Dermis blood vessel endothelial cell (primary cell): ENCODE results near the gene TCF7L2. TPM values are rescaled to one million over a fixed set of nuclear protein-coding genes. Genes with fewer than 3 reads are reported as not detected.
"Not testable (repeated sequence)": the region's sequence is repeated elsewhere in the genome, so short reads cannot be mapped to it uniquely, and the experiment has no call there.

Experiments used
- DNase-seq: peaks from one replicate; pipeline ENCODE4 v3.0.0; 2010
- total RNA-seq: library from RNA; depleted of rRNA; stranded (reverse); fragments of >200 nt; gene quantifications from 2 replicates; pipeline ENCODE4 v1.2.3, GENCODE V29; 2014

The TCF7L2 gene
- total RNA-seq, 1 donor from 2014 or later = 2.9 TPM

DNA sequence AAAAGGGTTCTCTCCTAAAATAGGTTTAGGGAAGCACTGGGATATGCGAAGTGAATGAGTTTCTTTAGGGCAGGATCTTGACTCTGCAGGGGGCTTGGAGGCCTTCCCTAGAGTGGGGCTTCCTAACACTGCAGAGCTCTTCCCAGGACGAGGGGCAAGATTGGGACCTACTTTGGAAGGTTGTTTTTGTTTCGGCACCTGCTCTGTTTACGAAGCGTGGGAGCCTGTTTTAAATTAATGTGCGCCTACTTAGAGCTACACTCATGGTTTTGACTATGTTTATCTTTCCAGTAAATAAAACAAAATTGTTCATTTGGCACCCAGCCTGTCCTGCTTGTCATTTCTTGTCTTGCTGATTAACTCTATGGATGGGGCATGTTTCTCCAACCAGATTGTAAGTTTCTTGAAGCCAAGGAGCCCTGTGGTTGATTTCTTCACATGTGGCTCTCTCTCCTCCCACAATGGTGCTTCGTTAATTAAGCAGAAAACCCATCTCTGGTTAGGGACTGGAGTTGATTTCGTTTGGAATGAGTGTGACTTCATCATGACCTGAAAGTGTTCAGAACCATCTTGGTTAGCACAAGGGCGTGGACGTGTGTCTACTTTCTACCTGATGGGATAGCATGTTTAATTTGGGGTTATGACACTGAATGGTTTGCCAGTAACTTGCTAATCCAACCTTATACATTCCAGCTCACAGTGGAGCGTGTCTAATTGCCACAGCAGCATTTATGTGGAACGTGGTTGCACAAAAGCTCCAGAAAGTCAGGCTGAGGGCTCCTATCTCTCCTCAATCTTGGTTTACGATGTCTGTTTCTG, 98.1 kb downstream of the TCF7L2 start:
- DNase-seq = no peak

DNA sequence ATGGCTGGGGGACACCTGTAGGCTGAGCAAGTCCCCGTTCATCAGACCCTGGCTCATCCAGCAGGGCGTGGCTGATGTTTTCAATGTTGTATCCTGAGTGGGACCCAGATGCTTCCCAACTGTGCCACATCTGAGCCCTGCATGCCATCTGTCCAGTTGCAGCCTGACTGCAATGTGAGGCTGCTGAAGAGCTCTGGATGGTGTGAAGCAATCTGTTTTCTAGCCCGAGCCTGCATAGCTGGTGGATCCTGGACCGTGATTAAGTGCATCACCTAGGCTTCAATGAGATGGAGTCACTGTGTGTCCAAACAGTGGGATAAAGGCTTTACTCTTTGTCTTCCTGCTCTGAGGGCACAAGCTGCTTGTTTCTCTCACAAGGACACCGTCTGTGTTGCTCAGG, 99.8 kb downstream of the TCF7L2 start:
- no peak for DNase-seq

DNA sequence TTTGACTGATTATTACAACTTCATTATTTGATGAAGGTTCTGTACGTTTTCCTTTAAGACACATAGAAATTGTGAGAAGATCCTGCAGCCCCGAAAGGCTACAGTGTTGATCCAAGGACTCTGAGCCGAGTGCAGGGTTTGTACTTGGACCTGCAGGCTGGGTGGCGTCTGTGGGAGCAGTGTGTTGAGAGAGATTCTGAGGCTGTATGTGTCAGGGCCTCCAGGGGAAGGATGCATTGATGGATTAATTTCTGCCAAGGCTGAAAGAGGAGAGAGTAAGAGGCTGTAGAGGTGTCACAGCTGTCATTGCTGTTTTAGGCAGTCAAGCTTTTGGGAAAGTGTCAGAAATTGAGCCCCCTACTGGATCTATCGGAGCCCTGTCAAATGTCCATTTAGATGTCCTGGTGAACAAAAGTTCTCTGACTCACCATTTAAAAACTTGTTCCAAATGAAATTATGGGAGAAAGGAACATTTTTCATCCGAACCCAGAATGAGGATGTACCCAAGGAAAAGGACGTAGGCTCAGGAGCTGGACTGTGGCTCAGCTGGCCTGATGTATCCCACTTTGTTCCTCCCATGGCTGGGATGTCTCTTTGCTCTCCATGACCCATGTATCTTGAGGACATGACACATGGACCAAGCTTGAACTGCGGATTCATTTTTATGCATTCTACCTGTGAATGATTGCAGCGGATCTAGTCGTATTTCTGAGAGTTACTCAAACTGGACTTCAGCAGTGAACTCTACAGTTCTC, 102.2 kb downstream of the TCF7L2 start:
- DNase-seq = peak; percentile 62

DNA sequence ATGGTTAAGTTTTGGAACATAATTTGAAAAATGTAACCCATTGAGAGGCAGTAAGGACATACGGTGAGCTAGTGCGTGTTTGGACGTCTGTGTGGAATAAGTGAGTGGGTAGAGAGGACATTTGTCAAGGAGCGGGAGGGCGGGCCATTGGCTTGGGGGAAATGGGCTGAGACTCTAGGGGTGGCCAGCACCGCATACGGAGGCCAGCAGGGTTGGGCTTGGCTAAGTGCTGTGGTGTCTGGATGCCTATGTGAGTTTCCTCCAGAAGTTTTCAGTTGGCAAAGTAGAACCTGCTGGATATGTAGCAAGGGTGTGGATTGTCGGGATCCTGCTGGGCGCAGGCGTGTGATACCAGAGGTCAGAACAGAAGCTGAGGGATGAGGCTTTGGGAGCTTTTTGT, 103.0 kb downstream of the TCF7L2 start:
- DNase-seq = no peak

DNA sequence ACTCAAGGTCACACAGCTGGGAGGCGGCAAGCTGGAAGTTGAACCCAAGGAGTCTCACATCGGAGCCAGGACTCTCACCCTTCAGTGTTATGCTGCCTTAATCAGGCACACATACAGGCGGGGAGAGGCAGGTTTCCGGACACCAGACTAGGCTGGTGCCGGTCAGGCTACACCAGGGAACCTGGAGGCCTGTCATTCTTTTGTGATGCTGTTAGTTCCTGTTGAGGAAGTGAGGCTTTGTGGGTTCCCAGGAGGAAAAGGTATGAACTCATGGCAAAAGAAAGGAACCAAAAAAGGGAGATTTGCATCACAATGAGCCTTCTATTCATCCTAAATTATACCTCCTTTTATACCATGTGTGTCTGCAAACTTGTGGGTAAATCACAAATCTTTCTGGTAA, 103.8 kb downstream of the TCF7L2 start:
- DNase-seq = peak; percentile 94

DNA sequence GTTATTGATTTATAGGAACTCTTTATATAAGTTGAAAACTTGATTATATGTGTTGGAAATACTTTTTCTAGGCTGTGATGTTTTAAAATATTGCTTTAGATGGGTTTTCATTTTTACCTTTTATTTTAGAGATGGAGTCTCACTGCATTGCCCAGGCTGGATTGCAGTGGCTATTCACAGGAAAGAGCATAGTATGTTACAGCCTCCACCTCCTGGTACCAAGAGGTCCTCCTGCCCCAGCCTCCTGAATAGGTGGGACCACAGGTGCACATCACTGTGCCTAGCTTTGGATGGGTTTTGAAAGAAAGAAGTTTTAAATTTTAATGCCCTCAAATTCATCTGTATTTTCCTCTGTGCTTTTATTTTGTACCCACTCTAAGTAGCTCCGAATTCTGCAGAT, 105.4 kb downstream of the TCF7L2 start:
- DNase-seq = no peak

DNA sequence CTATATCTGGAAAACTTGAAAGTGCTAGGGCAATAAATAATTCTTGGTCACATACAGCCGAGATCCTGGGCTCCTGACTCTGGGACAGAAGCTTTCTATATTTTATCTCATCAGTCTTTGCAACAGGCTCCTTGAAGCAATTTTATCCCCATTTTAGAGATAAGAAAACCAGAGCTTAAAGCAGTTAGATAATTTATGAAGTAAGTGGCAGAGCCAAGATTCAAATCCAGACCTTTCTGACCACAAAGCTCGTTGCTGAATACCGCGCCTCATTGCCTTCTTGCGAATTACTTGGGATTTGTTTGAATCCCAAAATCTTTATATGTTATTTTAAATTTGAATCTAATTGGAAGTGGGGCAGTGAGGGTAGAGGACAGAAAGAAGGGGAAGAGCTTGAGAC, 106.0 kb downstream of the TCF7L2 start:
- no peak for DNase-seq

DNA sequence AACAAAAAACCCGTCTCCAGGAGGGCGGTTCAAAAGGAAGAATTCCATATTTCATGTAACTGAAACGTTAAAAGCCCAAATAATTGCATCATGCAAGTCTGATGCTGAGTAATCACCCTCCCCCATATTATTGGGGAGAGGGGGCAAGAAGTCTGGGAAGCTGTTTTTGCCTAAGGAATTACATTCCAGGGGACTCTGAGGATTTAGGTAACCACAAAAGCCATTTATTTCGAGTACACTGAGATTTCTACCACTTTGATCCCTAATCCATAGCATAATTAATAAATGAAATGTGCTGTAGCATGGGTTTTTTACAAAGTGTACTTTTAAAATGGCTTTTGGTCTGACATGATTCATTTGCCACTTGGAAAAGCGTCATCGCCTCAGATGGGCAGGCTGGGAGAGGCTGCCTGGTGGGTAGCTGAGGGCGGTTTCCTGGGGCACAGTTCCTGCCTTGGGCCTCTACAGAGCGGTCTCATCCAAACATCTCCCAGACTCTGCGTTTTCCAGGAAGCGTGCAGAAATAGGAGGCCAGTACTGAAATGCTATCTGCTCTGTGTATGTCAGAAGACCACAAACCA, 106.5 kb downstream of the TCF7L2 start:
- DNase-seq = peak; percentile 58

DNA sequence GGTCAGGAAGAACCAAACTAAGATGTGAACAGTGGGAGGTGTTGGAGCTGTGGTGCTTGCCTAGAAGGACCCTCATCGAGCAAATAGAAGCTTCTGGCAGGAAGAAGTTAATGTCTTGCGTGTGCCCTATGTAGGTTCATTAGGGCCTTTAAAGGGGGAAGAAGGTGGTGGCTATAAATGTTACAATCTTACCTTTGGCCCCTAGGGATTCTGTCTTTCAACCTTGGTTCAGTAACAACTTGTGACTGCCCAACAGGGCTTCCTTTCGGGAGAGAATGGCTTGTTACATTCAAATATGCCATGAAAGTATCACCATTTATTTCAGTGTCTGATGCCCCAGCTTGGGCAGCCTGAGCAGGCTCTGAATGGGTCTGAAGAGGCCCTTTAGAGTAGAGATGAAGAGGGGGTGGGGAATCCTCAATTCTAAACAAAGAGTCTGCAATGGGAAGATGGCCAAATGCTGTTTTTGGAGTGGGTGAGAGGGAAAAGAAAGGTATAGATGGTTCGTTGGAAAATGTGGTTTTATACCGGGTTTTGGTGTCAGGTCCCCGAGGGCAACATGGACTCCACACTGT, 108.0 kb downstream of the TCF7L2 start:
- no peak for DNase-seq

DNA sequence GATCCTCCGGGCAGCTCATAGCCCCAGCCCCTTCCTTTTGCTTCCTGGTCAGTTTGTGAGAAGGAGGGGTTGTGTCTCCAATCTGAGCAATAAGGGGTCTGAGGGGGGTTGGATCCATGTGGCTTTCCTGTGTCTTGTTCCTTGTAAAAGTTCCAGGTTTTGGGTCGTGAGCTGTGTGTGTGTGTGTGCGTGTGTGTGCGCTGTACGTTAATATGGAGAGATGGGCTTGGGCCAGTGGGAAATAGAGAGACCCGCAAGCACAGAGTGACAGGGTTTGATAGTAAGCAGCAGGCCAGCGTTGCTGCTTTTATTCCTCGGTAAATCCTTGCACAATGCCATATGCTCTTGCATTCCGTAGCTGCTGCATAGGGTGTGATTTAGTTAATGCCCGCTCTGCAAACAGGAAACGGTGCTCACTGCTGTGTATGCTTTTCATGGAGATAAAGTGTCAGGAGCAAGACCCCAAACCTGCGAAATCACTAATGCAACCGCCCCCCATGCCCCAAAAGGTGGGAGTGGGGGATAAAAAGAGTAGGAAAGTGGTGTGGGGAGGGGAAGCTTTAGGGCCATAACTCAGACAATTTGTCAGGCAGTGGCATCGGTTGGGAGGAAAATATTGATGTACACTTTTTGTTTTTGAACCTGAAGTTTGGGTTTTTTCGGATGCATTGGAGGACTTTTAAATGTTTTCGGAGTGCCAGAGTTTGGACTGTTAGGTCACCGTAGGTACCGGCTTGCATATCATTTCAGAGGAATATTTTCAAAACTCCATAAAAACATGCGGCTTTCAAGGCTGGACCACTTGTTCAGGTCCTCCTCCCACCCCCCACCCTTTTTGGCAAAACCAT, 108.7 kb downstream of the TCF7L2 start:
- peak; percentile 53 for DNase-seq

DNA sequence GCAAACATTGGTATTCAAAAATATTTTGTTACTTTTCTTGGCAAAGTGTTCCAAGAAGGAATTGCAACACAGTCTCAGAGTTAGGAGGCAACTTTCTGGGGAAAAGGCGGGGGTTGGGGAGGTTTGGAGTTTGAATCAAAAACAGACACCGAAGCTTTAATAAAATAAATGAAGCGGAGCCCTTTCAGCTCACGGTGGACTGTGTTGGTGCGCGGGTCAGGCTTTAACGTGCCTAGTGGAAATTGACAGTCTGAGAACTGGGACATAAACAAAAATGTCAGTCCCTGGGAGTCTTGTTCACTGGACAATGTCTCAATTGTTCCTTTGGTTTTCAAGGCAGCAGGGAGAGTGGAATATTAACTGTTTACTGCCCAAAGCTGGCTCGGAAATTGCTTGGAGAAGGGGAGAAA, 109.3 kb downstream of the TCF7L2 start:
- peak; percentile 51 for DNase-seq

DNA sequence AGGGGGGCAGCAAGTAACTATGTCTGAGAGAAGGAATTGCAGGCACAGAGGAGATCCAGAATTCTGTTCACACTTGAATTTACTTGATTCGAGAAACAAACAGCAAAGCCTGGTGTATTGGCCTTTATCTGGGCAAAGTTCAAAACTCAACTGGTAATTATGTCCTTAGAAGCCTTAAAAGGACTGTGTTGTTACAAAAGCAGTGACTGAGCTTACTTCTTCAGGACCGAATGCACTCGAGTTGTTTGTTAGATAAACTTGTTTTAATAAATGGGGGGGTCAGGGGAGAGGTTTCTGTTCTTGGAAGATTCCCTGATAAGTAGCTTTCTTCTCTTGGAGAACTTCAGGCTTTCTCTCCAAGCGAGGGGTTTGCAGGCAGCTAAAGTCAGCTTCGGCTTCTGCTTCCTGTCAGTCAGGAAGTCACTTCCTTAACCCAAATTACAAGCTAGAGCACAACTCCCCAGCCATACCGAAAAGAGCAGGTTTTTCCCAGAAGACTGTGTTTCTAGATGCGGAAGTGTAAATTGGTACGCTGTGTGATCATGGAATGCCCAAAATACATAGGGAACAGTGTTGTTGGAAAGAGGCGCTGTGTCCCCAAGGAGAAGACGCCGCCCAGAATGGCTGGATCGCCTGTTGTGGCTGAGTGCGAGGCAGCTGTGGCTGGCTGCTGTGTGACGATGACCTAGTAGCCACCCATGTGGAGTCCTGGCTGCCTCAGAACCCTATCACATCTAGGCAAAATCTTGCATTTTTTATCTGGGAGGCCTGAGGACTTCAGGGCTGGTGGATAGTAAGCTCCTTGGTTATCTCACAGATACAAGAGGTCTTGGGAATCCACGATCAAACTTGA, 110.4 kb downstream of the TCF7L2 start:
- peak; percentile 64 for DNase-seq

DNA sequence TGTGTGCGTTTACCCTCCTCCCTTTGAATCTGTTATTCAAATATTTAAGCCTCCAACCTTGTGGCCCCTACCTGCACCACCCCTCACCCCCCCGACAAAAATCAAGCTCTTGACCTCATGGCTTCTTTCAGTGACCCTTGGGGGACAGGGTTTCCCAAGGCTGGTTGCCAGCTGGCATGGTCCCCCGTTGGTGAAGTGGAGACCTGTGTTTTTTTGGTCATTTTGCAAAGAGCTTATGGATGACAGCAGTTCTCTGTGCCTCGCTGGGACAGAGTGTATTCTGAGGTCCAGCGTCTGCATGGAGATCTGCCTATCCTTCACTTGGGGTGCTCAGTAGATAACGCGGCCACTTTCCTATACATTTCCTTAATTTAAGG, 111.0 kb downstream of the TCF7L2 start:
- DNase-seq = no peak

DNA sequence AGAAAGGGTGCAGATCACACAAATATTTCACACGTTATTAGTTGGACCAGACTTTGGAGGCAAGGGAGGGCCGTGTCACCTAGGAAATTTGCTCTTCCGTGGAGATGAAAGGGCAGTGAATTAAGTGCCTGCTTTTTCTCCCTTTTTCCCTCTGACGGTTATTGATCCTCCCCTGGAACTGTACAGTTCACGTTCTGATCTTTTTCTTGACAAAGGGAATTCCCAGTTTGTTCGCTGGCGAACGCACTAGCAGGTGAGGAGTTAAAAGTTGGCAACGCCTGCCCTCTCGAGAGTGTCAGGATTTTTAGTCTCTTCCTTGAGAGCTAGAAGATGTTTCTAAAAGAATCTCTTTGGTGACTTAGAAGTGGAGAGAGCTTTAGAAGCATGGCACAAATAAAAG, 111.5 kb downstream of the TCF7L2 start:
- DNase-seq = no peak

DNA sequence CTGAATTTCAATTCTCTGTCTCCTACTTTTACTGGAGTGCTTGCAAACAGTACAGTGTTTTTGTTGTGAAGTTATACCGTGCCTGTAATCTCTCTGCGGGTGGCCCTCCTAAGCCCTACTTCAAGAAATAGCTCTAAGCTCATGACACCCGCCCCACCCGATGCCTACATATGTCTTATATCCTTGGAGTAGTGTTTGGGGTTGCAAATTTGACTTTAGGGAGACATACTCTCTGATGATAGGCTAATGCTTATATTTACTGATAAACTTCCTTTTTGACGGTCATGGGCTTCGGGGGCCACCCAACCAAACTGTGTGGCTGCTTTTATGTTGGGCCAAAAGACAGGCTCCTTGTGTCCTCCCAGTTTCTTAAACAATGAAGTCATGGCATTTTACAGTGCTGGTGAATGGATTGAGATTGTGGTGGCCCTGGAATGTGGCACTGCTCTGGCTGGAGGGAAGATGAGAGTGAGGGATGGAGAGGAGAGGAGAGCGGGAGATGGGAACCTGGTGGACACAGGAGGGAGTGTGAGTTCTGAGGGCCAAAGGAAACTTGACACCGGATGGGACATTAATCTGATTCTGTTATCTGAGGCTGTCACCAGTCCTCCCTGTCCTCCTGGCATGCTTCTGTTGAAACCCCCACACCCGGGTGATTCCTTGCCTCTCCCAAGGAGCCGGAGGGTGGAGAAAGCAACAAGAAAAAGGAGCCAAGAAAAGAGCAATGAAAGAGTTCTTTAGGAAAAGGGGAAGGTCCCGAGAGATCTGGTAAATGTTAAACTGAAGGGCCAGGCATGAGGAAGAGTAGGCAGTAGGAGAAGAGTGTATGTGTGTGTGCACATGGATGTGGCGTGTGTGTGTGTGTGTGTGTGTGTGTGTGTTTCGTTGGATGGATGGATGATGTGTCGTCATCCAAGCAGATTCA, 113.3 kb downstream of the TCF7L2 start:
- DNase-seq = no peak

DNA sequence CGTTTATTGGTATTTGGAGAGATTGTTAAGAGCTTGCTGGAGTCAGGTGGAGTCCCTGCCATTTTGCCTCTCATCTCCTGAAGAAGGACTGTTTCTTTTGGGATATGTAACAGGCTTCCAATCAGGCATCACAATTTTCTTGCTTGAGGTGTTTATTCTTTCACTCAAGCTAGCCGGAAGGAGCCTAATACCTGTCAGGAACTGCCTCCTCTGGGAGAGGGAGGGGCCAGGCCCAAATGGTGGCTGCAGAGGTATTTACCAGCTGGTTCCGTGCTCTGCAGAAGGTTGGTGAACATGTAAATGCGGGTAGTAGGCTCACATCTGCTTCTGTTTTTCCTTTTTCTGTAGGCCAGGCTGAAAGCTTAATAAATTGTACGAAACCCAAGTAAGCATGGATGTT, 114.0 kb downstream of the TCF7L2 start:
- DNase-seq = no peak

DNA sequence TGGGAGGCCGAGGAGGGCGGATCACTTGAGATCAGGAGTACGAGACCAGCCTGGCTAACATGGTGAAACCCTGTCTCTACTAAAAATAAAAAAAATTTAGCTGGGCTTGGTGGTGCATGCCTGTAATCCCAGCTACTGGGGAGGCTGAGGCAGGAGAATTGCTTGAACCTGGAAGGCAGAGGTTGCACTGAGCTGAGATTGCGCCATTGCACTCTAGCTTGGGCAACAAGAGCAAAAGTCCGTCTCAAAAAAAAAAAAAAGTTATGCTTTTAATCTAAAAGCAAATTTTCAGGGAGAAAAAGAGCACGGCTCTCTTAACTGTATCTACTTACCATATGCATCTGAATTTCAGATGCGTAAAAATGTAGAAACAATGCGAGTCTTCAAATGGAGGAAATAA, 116.1 kb downstream of the TCF7L2 start:
- not testable (repeated sequence) for DNase-seq

DNA sequence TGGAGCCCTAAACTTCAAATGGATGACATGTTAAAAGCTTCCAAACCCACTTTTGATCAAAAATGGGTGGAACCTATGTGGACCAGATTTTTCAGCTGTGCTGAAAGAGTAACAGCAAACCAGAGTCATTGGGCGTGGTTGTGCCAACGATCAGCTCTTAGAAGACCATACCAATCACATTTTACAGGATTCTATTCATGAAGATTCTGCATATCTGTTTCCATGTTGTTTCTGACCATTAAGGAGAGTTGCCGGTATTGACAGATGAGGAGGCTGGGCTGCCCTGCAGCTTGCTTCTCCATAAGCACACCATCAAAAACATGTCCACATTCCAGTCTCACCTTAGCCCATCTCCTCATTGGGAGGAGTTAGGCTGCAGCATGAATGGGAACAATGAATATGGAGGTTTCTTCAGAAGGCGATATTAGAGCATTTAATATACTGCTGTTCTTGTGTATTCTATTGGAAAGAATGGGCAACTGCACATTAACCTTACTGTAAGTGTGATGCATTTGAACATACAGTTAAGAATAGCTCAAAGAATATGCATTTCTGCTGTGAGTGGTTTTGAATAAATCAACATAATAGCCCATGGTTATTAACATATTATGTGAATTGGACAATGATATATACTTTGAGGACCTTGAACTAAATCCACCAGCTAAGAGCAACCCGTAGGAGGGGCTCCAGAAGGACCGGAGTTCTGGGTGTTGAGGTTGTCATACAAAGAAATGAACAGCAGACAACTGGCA, 116.7 kb downstream of the TCF7L2 start:
- no peak for DNase-seq

DNA sequence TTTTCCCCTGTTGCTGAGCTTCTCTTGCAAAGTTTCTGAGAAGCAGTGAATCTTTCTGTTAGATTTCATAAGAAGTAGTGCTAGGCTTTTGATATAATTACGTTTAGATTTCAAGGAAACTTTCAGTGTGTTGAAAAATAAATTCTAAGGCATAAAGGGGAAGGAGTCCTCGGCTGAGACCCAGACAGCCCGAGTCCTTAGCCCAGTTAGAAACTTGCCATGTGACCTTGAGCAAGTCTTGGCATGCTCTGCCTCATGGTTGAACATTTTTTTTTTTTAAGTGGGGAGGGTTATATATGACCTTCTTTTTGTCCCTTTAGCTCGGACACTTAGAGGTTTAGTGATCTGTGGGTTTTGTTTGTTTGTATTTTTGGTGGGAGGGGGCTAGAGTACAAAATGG, 117.5 kb downstream of the TCF7L2 start:
- DNase-seq = no peak
